Karpas-422 (cell line): Measurements from ENCODE around the gene TBCD. TPM values are rescaled to one million over a fixed set of nuclear protein-coding genes. Genes with fewer than 3 reads are reported as not detected.

Experiments used
- DNase-seq: peaks from one replicate; pipeline ENCODE4 v3.0.0-alpha.2; 2015
- H2AFZ ChIP-seq: fragments of 200-600 bp; sonication (generic); 2 replicates; pipeline ENCODE4 v1.6.1; 2014; ENCODE audit warnings: antibody characterized with exemption, low read length, mixed read lengths
- H3K27ac ChIP-seq: fragments of 200-600 bp; sonication (generic); 2 replicates; pipeline ENCODE4 v1.5.1; 2014; ENCODE audit warnings: mild to moderate bottlenecking, low read length, moderate library complexity
- H3K27me3 ChIP-seq: fragments of 200-600 bp; sonication (generic); 2 replicates; pipeline ENCODE4 v1.6.1; 2014; ENCODE audit warnings: low read length, mixed read lengths
- H3K36me3 ChIP-seq: fragments of 200-600 bp; sonication (generic); 2 replicates; pipeline ENCODE4 v1.6.1; 2014; ENCODE audit warnings: low read length, mixed read lengths; ENCODE audit not compliant: insufficient read depth
- H3K4me1 ChIP-seq: fragments of 200-600 bp; sonication (generic); 2 replicates; pipeline ENCODE4 v1.6.1; 2014; ENCODE audit warnings: mild to moderate bottlenecking, low read length, mixed read lengths
- H3K4me2 ChIP-seq: fragments of 200-600 bp; sonication (generic); 2 replicates; pipeline ENCODE4 v1.6.1; 2014; ENCODE audit warnings: low read length, low read depth, mild to moderate bottlenecking; ENCODE audit not compliant: poor library complexity, severe bottlenecking
- H3K4me3 ChIP-seq: fragments of 200-600 bp; sonication (generic); 2 replicates; pipeline ENCODE4 v1.5.1; 2014; ENCODE audit warnings: mild to moderate bottlenecking, antibody characterized with exemption, low read length, mixed read lengths
- H3K79me2 ChIP-seq: fragments of 200-600 bp; sonication (generic); 2 replicates; pipeline ENCODE4 v1.6.1; 2014; ENCODE audit warnings: mild to moderate bottlenecking, low read length, mixed read lengths
- H3K9ac ChIP-seq: fragments of 200-600 bp; sonication (generic); 2 replicates; pipeline ENCODE4 v1.6.0; 2014; ENCODE audit warnings: low read length
- H3K9me2 ChIP-seq: fragments of 200-600 bp; sonication (generic), shearing (Covaris generic); replicated peaks from 2 replicates; pipeline ENCODE4 v1.6.0; 2014; ENCODE audit warnings: mild to moderate bottlenecking, low read length, moderate library complexity; ENCODE audit not compliant: insufficient read depth
- H3K9me3 ChIP-seq: fragments of 300-700, 200-600 bp; sonication (generic); 2 replicates; pipeline ENCODE4 v1.6.1; 2014; ENCODE audit warnings: low read length, mixed read lengths
- H4K20me1 ChIP-seq: fragments of 200-600 bp; sonication (generic); 2 replicates; pipeline ENCODE4 v1.6.1; 2014; ENCODE audit warnings: mild to moderate bottlenecking, antibody characterized with exemption, low read length, low read depth; ENCODE audit not compliant: insufficient read depth
- total RNA-seq: library from RNA; depleted of rRNA; stranded (reverse); fragments of >200 nt; shearing (Covaris generic); gene quantifications from 2 replicates; pipeline ENCODE4 v1.2.3, GENCODE V29; 2014; ENCODE audit warnings: low replicate concordance

The TBCD gene
- total RNA-seq, 1 experiment from 2014 or later: 28.7 TPM

- Histone ChIP-seq H3K4me2 (no peak overlapping the region), H4K20me1 (no peaks in the 10 kb centered on the region), H3K79me2 (no peaks in the 10 kb centered on the region), H2AFZ (no peak overlapping the region), H3K4me3 (no peak overlapping the region), H3K27me3 (no peaks in the 10 kb centered on the region), H3K4me1 (no peaks in the 10 kb centered on the region), H3K9me3 (no peaks in the 10 kb centered on the region), H3K36me3 (no peaks in the 10 kb centered on the region), H3K9ac (no peak overlapping the region), H3K27ac (no peak overlapping the region), H3K9me2 (no peaks in the 10 kb centered on the region)
- no peak for DNase-seq
These were observed 137.9 kb downstream of the TBCD start for GRCh38 chr17:82889496-82890338.

- Histone ChIP-seq H3K9me2 (no peaks in the 10 kb centered on the region), H3K27me3 (no peaks in the 10 kb centered on the region), H3K4me3 (no peak overlapping the region), H3K36me3 (no peaks in the 10 kb centered on the region), H3K79me2 (no peaks in the 10 kb centered on the region), H2AFZ (no peak overlapping the region), H3K27ac (no peak overlapping the region), H3K4me1 (no peaks in the 10 kb centered on the region), H4K20me1 (no peaks in the 10 kb centered on the region), H3K9ac (no peak overlapping the region), H3K4me2 (no peak overlapping the region), H3K9me3 (no peaks in the 10 kb centered on the region)
- DNase-seq: no peak
These were observed 138.5 kb downstream of the TBCD start for GRCh38 chr17:82890339-82890730.

GRCh38 chr17:82890926-82891678 is 139.2 kb downstream of the TBCD start:
- no peaks in the 10 kb centered on the region for H3K36me3 ChIP-seq
- H3K4me2 ChIP-seq: no peak overlapping the region
- no peaks in the 10 kb centered on the region for H3K27me3 ChIP-seq
- H3K4me1 ChIP-seq: no peaks in the 10 kb centered on the region
- H3K9me2 ChIP-seq: no peaks in the 10 kb centered on the region
- H3K9ac ChIP-seq: no peak overlapping the region
- H3K9me3 ChIP-seq: no peaks in the 10 kb centered on the region
- H4K20me1 ChIP-seq: no peaks in the 10 kb centered on the region
- H3K4me3 ChIP-seq: no peak overlapping the region
- H3K27ac ChIP-seq: no peak overlapping the region
- DNase-seq: no peak
- H2AFZ ChIP-seq: no peak overlapping the region
- no peaks in the 10 kb centered on the region for H3K79me2 ChIP-seq

GRCh38 chr17:82891911-82892310 is 140.0 kb downstream of the TBCD start:
- no peak for DNase-seq
- Histone ChIP-seq H3K27me3 (no peaks in the 10 kb centered on the region), H3K9me3 (no peaks in the 10 kb centered on the region), H3K4me1 (no peaks in the 10 kb centered on the region), H3K9ac (no peak overlapping the region), H2AFZ (no peak overlapping the region), H3K4me3 (no peak overlapping the region), H4K20me1 (no peaks in the 10 kb centered on the region), H3K79me2 (no peaks in the 10 kb centered on the region), H3K27ac (no peak overlapping the region), H3K36me3 (no peaks in the 10 kb centered on the region), H3K9me2 (no peaks in the 10 kb centered on the region), H3K4me2 (no peak overlapping the region)

GRCh38 chr17:82892899-82893565 is 141.2 kb downstream of the TBCD start:
- no peaks in the 10 kb centered on the region for H3K36me3 ChIP-seq
- no peak for DNase-seq
- no peaks in the 10 kb centered on the region for H4K20me1 ChIP-seq
- H3K4me3 ChIP-seq: no peak overlapping the region
- H3K4me2 ChIP-seq: no peak overlapping the region
- no peak overlapping the region for H2AFZ ChIP-seq
- no peaks in the 10 kb centered on the region for H3K27me3 ChIP-seq
- H3K79me2 ChIP-seq: no peaks in the 10 kb centered on the region
- H3K9me2 ChIP-seq: no peaks in the 10 kb centered on the region
- H3K9me3 ChIP-seq: no peaks in the 10 kb centered on the region
- no peaks in the 10 kb centered on the region for H3K4me1 ChIP-seq
- no peak overlapping the region for H3K9ac ChIP-seq
- H3K27ac ChIP-seq: no peak overlapping the region

GRCh38 chr17:82893779-82894178 is 141.9 kb downstream of the TBCD start:
- Histone ChIP-seq H4K20me1 (no peaks in the 10 kb centered on the region), H2AFZ (no peak overlapping the region), H3K4me1 (no peaks in the 10 kb centered on the region), H3K4me2 (no peak overlapping the region), H3K79me2 (no peaks in the 10 kb centered on the region), H3K36me3 (no peaks in the 10 kb centered on the region), H3K27me3 (no peaks in the 10 kb centered on the region), H3K9me3 (no peaks in the 10 kb centered on the region), H3K4me3 (no peak overlapping the region), H3K27ac (no peak overlapping the region), H3K9me2 (no peaks in the 10 kb centered on the region), H3K9ac (no peak overlapping the region)
- DNase-seq: no peak

GRCh38 chr17:82894389-82894788 is 142.5 kb downstream of the TBCD start:
- H3K36me3 ChIP-seq: no peaks in the 10 kb centered on the region
- H4K20me1 ChIP-seq: no peaks in the 10 kb centered on the region
- no peak overlapping the region for H3K9ac ChIP-seq
- H3K4me3 ChIP-seq: no peak overlapping the region
- H3K27me3 ChIP-seq: no peaks in the 10 kb centered on the region
- H3K9me2 ChIP-seq: no peaks in the 10 kb centered on the region
- H3K79me2 ChIP-seq: no peaks in the 10 kb centered on the region
- no peaks in the 10 kb centered on the region for H3K9me3 ChIP-seq
- H3K4me2 ChIP-seq: no peak overlapping the region
- H3K27ac ChIP-seq: no peak overlapping the region
- DNase-seq: no peak
- no peaks in the 10 kb centered on the region for H3K4me1 ChIP-seq
- no peak overlapping the region for H2AFZ ChIP-seq

GRCh38 chr17:82895087-82895486 is 143.2 kb downstream of the TBCD start:
- Histone ChIP-seq H3K36me3 (no peaks in the 10 kb centered on the region), H3K4me3 (no peak overlapping the region), H3K79me2 (0 out of 2 replicates have a peak, but pooled peaks cover under 1% of the 10 kb centered on the region), H3K27ac (no peak overlapping the region), H3K9me3 (no peaks in the 10 kb centered on the region), H4K20me1 (no peaks in the 10 kb centered on the region), H3K4me2 (no peak overlapping the region), H3K9me2 (no peaks in the 10 kb centered on the region), H3K27me3 (no peaks in the 10 kb centered on the region), H2AFZ (no peak overlapping the region), H3K4me1 (no peaks in the 10 kb centered on the region), H3K9ac (no peak overlapping the region)
- no peak for DNase-seq
